ENCODE measurements around the gene PDE10A.

The PDE10A gene

GRCh38 chr6:165585060-165585459, 78.0 kb downstream of the PDE10A start:
- no peaks in the 10 kb centered on the region for H3K4me1 Mint-ChIP-seq
- H3K27ac Mint-ChIP-seq, result no peak overlapping the region
- no peaks in the 10 kb centered on the region for H3K27me3 Mint-ChIP-seq (ENCODE audit: low read depth)
- peaks cover 22% of the 10 kb centered on the region for H3K36me3 Mint-ChIP-seq (ENCODE audit: low read depth)
- peaks cover 11% of the 10 kb centered on the region for H3K9me3 Mint-ChIP-seq
- no peak overlapping the region for H3K4me3 Mint-ChIP-seq
- TF ChIP-seq CTCF (IDR thresholded peaks at IDR 0.05; ENCODE audit: unreplicated experiment in 3 of 3), result no peak

GRCh38 chr6:165584541-165584940, 78.5 kb downstream of the PDE10A start:
- no peak for TF ChIP-seq CTCF (IDR thresholded peaks at IDR 0.05; ENCODE audit: unreplicated experiment in 3 of 3)
- H3K4me1 Mint-ChIP-seq, result no peaks in the 10 kb centered on the region

GRCh38 chr6:165581678-165582077, 81.4 kb downstream of the PDE10A start:
- H3K9me3 Mint-ChIP-seq, result peaks cover 11% of the 10 kb centered on the region
- H3K4me1 Mint-ChIP-seq, result no peaks in the 10 kb centered on the region
- no peak for TF ChIP-seq CTCF (IDR thresholded peaks at IDR 0.05; ENCODE audit: unreplicated experiment in 3 of 3)
- H3K27ac Mint-ChIP-seq, result no peak overlapping the region
- peaks cover 18% of the 10 kb centered on the region for H3K36me3 Mint-ChIP-seq (ENCODE audit: low read depth)
- H3K27me3 Mint-ChIP-seq (ENCODE audit: low read depth), result no peaks in the 10 kb centered on the region
- H3K4me3 Mint-ChIP-seq, result no peak overlapping the region

More at GRCh38 chr6:165584541-165584940, 78.5 kb downstream of the PDE10A start:
- H3K27me3 Mint-ChIP-seq (ENCODE audit: low read depth), result no peaks in the 10 kb centered on the region
- H3K9me3 Mint-ChIP-seq, result peaks cover 11% of the 10 kb centered on the region
- H3K27ac Mint-ChIP-seq, result no peak overlapping the region
- no peak overlapping the region for H3K4me3 Mint-ChIP-seq
- H3K36me3 Mint-ChIP-seq (ENCODE audit: low read depth), result peaks cover 22% of the 10 kb centered on the region

GRCh38 chr6:165580136-165580535, 82.9 kb downstream of the PDE10A start:
- TF ChIP-seq CTCF (IDR thresholded peaks at IDR 0.05; ENCODE audit: unreplicated experiment in 3 of 3), result no peak
- H3K4me3 Mint-ChIP-seq, result no peak overlapping the region
- H3K27ac Mint-ChIP-seq, result no peak overlapping the region
- no peaks in the 10 kb centered on the region for H3K27me3 Mint-ChIP-seq (ENCODE audit: low read depth)
- peaks cover 4% of the 10 kb centered on the region for H3K9me3 Mint-ChIP-seq
- no peaks in the 10 kb centered on the region for H3K4me1 Mint-ChIP-seq
- H3K36me3 Mint-ChIP-seq (ENCODE audit: low read depth), result peaks cover 7% of the 10 kb centered on the region

- no peaks in the 10 kb centered on the region for H3K27me3 Mint-ChIP-seq (ENCODE audit: low read depth)
- H3K4me3 Mint-ChIP-seq, result no peak overlapping the region
- TF ChIP-seq CTCF (IDR thresholded peaks at IDR 0.05; ENCODE audit: unreplicated experiment in 3 of 3), result no peak
Measured at GRCh38 chr6:165579151-165579550, 83.9 kb downstream of the PDE10A start.

GRCh38 chr6:165577556-165577955, 85.5 kb downstream of the PDE10A start:
- H3K4me3 Mint-ChIP-seq, result no peak overlapping the region
- no peaks in the 10 kb centered on the region for H3K27me3 Mint-ChIP-seq (ENCODE audit: low read depth)
- TF ChIP-seq CTCF (IDR thresholded peaks at IDR 0.05; ENCODE audit: unreplicated experiment in 3 of 3), result no peak
- peaks cover 9% of the 10 kb centered on the region for H3K4me1 Mint-ChIP-seq
- H3K27ac Mint-ChIP-seq, result no peak overlapping the region
- H3K36me3 Mint-ChIP-seq (ENCODE audit: low read depth), result no peaks in the 10 kb centered on the region
- no peaks in the 10 kb centered on the region for H3K9me3 Mint-ChIP-seq

More at GRCh38 chr6:165579151-165579550, 83.9 kb downstream of the PDE10A start:
- H3K9me3 Mint-ChIP-seq, result no peaks in the 10 kb centered on the region
- H3K27ac Mint-ChIP-seq, result no peak overlapping the region
- H3K36me3 Mint-ChIP-seq (ENCODE audit: low read depth), result no peaks in the 10 kb centered on the region
- H3K4me1 Mint-ChIP-seq, result no peaks in the 10 kb centered on the region
